Ureter (tissue), 1 donor: ENCODE data around the gene ZKSCAN3. TPM values are rescaled to one million over a fixed set of nuclear protein-coding genes. Genes with fewer than 3 reads are reported as not detected.
"Not testable (repeated sequence)": the region's sequence is repeated elsewhere in the genome, so short reads cannot be mapped to it uniquely, and the experiment has no call there.

Experiments used
- DNase-seq: peaks from one replicate; pipeline ENCODE4 v3.0.0-alpha.2; 2020; ENCODE audit warnings: low spot score
- total RNA-seq: library from RNA; stranded (reverse); gene quantifications from one replicate; pipeline ENCODE4 v1.2.4, GENCODE V29; 2023
- donor health status: DM: yes; HTN: yes; CAD: no.

Gene ZKSCAN3
- total RNA-seq, 1 donor from 2014 or later = 8.7 TPM

DNA sequence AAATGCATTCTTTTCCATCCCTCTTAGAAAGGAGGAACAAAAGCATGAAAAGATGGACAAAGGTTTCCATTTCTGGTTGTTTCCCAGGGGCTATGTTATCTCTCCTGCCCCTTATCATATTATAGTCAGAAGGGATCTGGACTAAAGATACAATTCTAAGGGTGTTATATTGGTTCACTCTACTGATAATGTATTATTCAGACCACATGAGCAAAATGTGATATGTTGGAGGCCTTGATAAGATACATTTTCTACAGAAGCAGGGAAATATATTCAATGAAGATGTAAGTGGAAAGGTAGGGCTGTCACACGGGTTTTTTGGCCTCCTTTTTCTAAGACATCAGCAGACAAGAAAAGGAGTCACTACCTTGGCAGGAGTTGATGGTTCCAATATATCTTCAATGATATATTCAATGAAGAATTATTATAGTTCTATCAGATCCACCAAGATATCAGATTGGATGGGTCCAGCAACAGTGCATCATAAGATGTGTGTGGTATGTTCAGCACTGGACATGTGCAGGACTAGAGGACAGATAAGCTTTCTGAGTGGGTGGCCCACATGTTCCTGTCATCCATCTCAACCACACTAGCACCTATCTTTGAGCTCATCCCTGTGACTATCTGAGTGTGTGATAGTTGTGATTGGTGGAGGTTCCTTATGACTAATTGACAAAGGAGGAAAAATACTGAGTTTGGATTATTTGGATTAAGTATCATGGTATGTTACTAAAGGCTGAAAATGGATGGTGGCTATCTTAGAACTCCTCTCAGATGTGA lies 5.7 kb upstream of the ZKSCAN3 start:
- no peak for DNase-seq

DNA sequence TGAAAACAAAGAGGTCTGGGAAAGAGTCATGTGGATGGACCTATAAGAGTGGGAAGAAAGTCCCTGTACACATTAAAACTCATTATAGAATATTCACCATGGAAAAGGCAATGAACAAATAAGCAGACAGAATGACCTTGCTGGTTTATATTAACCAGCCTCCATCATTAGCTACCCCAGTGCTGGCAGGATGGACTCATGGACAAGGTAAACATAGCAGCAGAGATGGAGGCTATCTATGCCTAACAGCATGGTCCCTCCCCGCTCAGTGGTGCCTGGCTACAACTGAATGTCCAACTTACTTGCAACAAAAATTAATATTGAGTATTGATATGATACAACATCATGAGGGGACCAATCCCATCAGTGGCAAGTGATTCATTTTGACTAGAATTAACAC lies 4.5 kb upstream of the ZKSCAN3 start:
- no peak for DNase-seq

DNA sequence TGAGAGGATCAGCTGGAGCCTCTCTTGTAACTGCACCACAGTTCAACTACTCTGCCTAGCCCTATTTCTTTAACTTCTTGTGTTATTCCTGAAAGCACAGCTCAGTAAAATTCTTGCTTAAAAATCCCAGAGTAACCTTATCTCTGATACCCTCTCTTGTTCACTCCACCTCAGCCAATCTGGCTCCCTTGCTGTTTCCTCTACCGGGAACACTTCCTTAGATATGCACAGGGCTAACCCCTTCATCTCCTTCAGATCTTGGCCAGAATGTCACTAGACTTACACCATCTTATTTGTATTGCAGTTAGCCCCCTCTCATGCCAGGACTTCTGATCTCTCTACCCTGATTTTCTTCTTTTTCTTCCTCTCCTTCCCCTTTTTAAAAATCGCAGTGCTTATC lies 2.6 kb upstream of the ZKSCAN3 start:
- no peak for DNase-seq

DNA sequence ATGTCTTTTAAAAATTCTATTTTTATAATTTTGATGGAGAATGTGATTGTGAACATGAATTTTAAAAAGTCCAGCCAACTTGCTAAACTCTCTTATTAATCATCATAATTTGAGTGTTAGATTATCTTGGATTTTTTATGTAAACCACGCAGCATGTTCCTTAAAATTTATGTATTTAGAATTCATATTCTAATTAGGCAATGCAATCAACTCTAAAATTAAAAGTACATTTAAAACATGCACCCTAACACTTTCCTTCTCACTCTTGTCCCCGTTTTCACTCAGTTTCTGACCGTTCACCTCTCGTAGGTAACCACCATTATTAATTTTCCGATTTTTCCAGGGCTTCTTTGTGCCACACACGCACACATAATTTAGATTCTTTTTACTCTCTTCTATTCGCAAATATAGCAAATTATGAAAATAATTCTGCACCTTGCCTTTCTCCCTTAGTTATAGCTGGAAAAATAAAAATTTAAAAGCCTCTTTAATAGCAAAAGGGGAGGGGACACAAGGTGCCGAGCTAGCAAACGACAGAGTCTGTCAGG lies 329 bp upstream of the ZKSCAN3 start:
- no peak for DNase-seq

DNA sequence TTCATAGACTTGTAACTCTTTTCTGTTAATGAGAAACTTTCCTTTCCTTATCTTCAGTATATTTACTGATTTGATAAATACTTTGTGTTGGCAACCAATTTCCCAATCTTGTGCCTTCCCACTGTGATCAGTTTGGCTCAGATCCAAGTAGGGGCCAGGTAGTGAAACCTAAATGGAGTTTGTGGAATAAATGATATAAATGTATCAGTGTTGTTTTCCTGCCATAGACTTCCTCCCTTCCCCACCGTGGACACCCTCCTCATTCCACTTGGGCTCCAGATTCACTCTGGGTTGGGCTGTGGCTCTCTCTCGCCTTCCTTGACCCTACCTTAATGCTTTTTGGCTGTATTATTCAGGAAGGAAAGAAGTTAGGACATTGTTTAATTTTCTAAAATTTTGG lies 1.3 kb downstream of the ZKSCAN3 start:
- no peak for DNase-seq

DNA sequence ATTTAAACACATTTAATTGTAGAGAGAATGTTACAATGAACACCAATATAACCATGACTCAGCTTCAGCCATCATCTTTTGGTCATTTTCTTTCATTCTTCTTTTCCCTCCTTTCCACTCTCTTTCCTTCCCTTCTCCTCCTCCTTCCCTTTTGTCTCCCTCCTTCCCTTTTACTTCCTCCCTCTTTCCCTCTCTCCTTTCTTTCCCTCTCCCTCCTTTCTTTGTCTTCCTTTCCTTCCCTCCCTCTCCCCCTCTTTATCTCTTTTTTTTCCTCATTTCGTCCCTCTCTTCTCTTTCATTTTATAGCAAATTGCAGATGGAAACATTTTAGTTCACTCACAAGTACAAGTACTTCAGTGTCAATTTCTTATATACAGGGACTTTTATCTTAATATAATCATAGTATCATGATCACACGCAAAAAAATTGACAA lies 1.8 kb downstream of the ZKSCAN3 start:
- no peak for DNase-seq

DNA sequence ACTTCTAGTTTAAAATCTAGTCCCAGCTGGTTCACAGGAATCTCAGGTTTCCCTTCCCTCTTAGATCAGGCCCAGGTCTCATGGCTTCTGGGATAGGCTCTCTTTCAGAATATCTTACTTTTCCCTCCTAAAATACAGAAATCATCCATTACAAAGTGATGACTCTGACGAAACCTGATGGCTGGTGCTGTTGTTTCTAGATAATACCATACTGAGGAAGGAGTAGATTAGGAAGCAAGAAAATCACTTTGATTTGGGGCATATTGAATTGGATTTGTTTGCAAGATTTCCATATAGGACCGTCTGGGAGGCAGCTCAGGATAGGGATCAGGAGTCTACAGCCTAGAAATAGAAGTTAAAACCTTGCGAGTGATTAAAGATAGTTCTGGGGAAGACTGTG lies 3.6 kb downstream of the ZKSCAN3 start:
- DNase-seq = no peak

DNA sequence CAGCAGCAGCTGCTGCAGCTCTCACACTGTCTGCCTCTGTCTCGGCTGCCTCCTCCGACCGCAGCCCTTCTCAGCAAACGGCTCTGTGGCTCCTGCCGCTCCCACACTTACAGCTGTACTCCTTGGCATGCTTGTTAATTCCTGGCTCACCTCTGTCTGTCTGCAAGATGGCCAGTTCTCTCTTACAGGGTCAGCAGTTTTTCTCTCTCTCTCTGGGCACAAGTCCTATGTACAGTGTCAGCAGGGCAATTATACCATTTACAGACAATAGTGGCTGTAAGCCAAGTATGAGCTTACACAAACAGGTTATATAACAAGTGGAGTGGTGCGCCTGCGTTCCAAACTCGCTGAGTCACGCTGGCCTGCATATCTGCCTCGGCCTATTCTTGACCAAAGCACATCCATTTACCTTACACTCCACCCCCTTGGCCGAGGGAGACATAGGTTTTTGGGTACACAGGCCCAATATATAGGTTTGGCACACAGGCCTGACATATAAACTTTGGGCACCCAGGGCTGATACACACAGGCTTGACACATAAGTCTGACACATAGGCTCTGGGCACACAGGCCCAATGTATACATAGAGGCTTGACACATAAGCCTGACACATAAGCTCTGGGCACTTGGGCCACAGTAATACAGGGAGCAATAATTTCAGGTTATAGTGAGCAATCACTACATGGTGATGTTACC lies 4.4 kb downstream of the ZKSCAN3 start:
- DNase-seq = peak; percentile 59

DNA sequence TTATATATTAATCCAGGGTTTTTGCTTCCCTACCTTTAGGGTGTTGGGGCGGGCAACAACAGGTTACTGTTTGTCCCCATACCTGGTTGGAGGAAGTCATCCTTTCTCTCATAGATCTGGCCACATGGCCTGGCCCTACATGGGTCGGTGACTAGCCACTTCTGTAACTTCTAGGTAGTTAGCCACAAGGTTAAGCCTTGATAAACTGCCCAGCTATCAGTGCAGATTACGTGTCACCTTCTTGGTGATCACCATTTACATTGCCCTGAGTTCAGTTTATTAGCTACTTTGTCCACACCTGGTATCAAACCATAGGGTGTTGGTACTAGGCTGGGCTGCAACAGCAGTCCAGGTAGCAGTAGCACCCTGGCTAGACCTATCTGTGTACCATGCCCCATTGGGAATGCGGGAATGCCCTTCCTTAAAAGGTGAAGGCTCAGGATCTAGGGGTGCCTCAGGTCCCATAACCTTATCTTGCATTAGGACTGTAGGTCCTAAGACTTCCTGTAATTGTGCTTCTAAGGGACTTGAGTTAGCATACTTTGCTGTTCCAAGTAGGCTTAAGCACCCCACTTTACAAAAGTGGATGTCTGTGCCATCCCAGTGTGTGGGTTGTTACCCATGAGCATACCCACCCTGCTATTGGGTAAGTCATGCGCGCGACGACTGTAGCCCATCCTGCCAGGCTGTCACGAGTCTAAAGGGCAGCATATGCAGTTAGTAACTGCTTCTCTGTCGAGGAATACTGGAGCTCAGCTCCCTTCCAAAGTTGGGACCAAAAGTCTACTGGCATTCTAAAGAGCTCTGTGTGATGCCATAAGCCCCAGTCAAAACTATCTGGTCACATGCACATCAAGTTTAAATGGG lies 5.2 kb downstream of the ZKSCAN3 start:
- DNase-seq = no peak

DNA sequence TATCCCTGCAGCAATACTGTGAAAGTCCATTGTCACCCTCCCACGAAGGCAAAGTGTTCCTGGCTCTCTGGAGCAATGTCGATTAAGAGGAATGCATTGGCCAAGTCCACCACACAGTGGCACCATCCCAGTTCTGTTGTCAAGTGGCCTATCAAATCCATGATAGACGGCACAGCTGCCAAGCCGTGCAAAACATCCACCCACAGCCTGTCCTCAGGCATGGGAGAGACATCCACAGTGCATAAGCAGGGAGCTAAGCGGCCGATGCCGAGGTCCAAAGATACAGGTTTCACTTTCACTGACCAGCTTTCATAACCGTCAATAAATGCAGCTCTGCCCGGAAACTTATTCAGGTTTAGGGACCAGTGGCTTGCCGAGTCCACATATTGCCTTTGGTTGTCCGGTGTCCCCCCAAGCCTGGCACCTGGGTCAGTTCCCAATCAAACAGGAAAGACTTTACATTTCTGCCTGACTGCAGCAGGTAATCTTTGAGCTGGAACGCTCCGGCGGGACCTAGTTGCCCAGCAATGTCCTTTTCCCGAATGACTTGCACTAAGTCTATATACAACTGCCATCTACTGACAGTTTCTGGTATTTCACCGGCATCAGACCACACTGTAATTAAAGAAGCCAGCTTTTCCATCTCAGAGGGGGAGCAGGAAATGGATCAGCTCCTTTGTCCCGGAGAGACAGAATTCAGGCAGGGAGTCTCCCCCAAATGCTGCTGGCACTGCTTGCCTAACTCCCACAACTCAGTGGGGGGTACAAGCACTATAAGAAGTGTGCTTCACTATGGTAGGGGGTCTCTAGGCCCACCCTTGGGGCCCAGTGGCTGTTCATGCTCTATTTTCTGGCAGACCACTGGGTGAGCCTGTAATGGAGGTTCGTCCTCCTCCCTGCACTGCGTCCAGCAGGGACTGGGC lies 6.3 kb downstream of the ZKSCAN3 start:
- peak; percentile 83 for DNase-seq

DNA sequence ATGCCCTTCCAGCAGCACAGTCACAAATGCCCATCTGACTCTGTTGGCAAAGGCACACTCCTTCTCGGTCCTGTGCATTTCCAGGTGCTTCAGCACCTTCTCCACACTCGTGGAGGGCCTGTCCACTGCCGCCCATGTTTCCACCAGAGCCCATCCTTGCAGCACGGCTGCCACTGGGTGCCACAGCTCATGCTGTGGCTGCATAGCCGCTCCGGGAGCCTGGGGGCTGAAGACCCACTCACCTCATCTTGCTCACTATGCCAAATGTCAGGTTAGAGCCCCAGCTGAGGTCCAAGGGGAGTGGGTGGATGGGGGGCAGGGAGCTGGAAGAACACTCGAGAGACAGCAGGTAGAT lies 6.9 kb downstream of the ZKSCAN3 start:
- no peak for DNase-seq

DNA sequence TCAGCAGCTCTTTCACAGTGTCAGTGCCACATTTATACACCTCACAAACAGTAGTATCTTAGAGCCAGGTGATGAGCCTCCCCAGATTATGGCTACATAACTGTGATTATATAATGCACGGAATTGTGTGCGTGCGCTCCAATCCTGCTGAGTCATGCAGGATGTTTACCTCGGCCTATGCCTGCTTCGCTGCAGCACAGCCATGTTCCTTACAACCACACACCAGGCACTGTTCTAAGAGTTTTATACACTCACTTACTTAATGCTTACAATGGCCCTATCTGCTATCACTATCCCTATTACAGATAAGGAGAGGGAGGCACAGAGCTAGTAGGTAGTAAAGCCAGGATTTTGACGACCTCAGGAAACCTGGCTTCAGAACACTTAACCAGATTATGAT lies 7.3 kb downstream of the ZKSCAN3 start:
- no peak for DNase-seq

DNA sequence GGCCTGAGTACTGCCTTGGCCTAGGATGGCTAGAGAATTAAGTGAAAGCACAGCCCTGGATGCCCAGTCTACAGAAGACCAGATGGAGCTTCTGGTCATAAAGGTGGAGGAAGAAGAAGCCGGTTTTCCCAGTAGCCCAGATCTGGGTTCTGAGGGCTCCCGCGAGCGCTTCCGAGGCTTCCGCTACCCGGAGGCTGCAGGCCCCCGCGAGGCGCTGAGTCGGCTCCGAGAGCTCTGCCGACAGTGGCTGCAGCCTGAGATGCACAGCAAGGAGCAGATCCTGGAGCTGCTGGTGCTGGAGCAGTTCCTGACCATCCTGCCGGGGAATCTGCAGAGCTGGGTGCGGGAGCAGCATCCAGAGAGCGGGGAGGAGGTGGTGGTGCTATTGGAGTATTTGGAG lies 9.8 kb downstream of the ZKSCAN3 start:
- not testable (repeated sequence) for DNase-seq

DNA sequence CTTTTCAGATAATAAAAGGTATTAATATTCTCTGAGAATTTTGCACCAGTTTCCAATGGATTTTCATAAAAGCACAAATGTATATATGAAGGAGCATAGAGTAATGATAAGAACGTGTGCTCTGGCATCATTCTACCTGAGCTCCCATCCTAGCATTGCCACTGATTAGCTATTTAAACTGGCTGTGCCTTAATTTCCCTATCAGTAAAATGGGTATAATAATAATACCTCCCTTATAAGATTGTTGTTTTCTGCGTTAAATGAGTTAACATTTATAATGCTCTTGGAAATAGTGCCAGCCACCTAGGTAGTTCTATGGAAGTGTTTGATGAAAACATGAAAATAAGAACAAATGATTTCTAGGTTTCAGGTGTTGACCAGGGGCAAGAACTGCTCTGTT lies 11.2 kb downstream of the ZKSCAN3 start:
- no peak for DNase-seq

DNA sequence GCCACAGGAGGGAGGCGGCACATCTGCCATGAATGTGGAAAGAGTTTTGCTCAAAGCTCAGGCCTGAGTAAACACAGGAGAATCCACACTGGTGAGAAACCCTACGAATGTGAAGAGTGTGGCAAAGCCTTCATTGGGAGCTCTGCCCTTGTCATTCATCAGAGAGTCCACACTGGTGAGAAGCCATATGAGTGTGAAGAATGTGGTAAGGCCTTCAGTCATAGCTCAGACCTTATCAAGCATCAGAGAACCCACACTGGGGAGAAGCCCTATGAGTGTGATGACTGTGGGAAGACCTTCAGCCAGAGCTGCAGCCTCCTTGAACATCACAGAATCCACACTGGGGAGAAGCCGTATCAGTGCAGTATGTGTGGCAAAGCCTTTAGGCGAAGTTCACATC lies 15.8 kb downstream of the ZKSCAN3 start:
- DNase-seq = not testable (repeated sequence)

DNA sequence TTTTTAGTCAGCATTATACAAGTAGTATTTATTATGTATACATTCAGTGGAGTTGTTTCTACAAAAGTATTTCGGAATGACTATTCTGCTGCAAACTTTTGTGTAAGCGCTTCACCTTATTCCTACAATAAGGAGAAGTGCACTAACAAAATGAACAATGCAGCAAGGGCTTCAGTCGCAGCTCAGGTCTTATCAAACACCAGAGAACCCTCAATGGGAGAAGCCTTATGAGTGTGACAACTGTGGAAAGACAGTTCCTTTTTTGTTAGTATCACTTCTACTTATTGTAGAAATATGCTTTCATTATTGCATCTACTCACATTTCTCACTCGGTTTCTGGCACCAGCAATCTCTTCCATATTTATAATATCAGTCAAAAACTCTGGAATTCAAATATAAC lies 18.8 kb downstream of the ZKSCAN3 start:
- DNase-seq = no peak

DNA sequence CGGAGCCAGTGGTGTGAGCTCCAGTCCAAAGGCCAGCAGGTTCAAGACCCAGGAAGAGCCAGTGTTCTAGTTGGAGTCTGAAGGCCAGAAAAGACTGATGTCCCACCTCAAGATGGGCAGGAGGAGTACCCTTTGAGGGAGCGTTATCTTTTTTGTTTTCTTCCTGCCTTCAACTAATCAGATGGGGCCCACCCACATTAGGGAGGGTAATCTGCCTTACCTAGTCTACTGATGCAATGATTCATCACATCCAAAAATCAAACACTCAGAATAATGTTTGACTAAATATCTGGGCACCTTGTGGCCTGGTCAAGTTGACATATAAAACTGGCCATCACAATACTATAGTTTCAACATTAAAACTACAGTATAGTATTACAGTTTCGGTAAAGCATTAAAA lies 19.7 kb downstream of the ZKSCAN3 start:
- DNase-seq = no peak

DNA sequence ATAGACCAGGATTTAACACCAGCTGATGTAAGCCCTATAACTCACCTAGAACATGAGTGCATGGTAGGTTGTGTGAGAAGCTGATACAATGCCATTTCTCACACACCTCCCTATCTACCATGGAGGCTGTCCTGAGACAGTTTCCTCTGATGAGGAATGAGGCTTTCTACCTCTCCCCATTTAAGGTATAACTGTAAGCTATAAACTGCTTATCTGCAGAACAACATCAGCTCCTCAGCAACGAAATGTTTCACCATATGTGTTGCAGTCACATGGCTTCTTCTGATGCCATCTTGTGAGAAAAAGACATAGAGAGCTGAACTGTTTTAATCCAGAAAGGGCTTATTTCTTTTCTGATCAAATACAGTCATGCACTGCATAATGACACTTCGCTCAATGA lies 20.7 kb downstream of the ZKSCAN3 start:
- no peak for DNase-seq

DNA sequence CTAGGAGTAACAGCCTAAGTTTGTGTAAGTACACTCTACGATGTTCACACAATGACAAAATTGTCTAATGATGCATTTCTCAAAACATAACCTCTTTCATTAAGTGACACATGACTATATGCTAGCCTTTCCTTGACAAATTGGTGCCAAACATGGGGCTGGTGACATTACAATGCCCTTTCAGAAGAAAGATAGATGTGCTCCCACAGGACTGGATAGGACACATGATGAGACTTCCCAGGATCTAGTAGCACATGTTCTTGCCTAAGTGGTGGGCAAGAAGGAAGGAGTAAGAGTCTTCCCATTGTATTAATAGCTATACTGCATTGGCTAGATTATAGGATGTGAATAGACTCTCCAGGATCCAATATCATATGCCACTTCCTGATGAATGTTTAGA lies 21.5 kb downstream of the ZKSCAN3 start:
- no peak for DNase-seq

DNA sequence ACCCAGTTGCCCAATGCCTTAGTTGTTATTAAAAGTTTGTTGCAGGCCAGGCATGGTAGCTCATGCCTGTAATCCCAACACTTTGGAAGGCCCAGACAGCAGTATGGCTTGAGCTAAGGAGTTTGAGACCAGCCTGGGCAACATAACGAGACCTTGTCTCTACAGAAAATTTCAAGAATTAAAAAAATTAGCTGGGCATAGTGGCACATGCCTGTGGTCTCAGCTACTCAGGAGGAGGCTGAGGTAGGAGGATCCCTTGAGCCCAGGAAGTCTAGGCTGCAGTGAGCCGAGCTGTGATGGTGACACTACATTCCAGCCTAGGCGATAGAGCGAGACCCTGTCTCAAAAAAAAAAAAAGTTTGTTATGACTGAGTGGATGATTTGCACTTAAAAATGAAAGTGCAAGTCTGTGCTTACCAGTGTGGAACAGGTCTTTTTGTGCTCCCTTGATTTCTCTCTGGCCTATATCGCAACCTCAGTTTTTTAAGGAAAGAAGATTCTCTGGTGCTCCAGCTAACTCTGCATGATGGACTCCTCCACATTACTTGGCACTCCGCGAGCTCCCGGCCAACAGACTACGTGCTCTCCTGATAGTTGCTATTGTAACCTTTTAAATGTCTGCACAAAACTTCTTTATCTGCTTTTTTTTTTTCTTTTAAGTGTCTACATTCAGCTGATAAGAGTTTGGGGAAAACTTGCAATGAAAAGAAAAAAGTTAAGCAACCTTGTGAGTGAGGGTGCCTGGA lies 22.1 kb downstream of the ZKSCAN3 start:
- DNase-seq = no peak
